ENCODE results near the gene FIBCD1. TPM values are rescaled to one million over a fixed set of nuclear protein-coding genes. Genes with fewer than 3 reads are reported as not detected.

Gene FIBCD1
- total RNA-seq, 2 experiments from 2014 or later: not detected

GRCh38 chr9:130908878-130909355 lies 30.1 kb downstream of the FIBCD1 start:
- no peaks in the 10 kb centered on the region for H3K79me2 ChIP-seq (ENCODE audit: insufficient read depth, low read depth, low read length)
- ChIA-PET POLR2A (no interaction called here), CTCF (ENCODE audit: unreplicated experiment) (no interaction called here)
- H2AFZ ChIP-seq (ENCODE audit: low read length): no peak overlapping the region
- intact Hi-C loops (cut with micrococcal nuclease; ENCODE audit: unreplicated experiment): no loop called here
- no peak for DNase-seq (ENCODE audit: low spot score)
- TF ChIP-seq EZH2phosphoT487 (IDR thresholded peaks at IDR 0.05; ENCODE audit: borderline replicate concordance, low read depth, low read length): no peak
- TF ChIP-seq CTCF (conservative IDR thresholded peaks at IDR 0.05; ENCODE audit: low read length): no peak
- BruUV-seq (replicated peaks): no TSS peak
- H3K4me3 ChIP-seq (ENCODE audit: low read depth, low read length, poor library complexity, severe bottlenecking): no peak overlapping the region
- H3K9me2 ChIP-seq (ENCODE audit: insufficient read depth, low read length): no peaks in the 10 kb centered on the region
- no peak overlapping the region for H3K4me2 ChIP-seq (ENCODE audit: low read length)
- no peaks in the 10 kb centered on the region for H3K36me3 ChIP-seq (ENCODE audit: insufficient read depth, low read length)
- no peak overlapping the region for H3K27ac ChIP-seq (ENCODE audit: low read depth, low read length, poor library complexity, severe bottlenecking)
- no peaks in the 10 kb centered on the region for H4K20me1 ChIP-seq (ENCODE audit: insufficient read depth, low read length)
- no peaks in the 10 kb centered on the region for H3K9me3 ChIP-seq (ENCODE audit: low read length)
- H3K4me1 ChIP-seq (ENCODE audit: insufficient read depth, low read length, poor library complexity, severe bottlenecking): no peaks in the 10 kb centered on the region

DNA sequence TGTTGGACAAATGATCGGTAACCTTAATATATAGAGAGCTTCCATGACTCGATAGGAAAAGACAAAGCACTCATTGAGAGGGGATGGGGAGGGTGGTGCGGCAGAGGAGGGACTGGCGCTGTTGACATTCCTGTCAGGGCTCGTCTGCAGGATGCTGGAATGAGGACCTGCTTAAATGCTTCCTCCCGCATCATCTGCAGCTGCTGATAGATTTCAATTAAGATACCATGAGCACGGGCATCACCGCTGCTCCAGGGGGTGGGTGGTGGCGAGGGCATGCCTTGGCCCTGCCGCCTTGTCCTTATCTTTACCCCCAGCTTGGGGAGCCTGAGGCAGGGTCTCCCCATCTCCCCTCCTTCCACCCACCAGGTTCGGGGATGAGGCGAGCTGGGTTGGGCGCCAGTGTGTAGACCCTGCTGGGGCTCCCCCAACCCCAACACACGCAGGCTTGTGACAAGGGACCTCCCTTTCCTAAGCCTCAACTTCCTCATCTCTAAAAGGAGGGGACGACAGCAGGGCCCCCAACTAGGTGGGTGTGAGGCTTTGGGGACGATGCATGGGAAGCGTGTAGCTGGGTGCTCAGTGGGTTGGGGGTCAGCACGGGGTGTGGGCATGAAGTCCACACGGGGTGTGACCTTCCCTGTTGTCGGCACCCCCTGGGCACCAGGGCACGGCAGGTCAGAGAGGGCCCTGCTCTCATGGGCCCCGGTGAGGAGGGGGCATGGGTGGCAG lies 30.7 kb downstream of the FIBCD1 start:
- no peaks in the 10 kb centered on the region for H3K79me2 ChIP-seq (ENCODE audit: insufficient read depth, low read depth, low read length)
- CTCF ChIA-PET (ENCODE audit: unreplicated experiment): no interaction called here
- no peaks in the 10 kb centered on the region for H3K9me3 ChIP-seq (ENCODE audit: low read length)

More for the DNA sequence above, 30.7 kb downstream of the FIBCD1 start:
- H3K36me3 ChIP-seq (ENCODE audit: insufficient read depth, low read length): no peaks in the 10 kb centered on the region
- POLR2A ChIA-PET: no interaction called here
- no peaks in the 10 kb centered on the region for H3K4me1 ChIP-seq (ENCODE audit: insufficient read depth, low read length, poor library complexity, severe bottlenecking)
- TF ChIP-seq CTCF (conservative IDR thresholded peaks at IDR 0.05; ENCODE audit: low read length): no peak
- TF ChIP-seq EZH2phosphoT487 (IDR thresholded peaks at IDR 0.05; ENCODE audit: borderline replicate concordance, low read depth, low read length): no peak
- no TSS peak for BruUV-seq (replicated peaks)
- no peak overlapping the region for H2AFZ ChIP-seq (ENCODE audit: low read length)
- no peak overlapping the region for H3K4me2 ChIP-seq (ENCODE audit: low read length)
- no peak overlapping the region for H3K27ac ChIP-seq (ENCODE audit: low read depth, low read length, poor library complexity, severe bottlenecking)
- intact Hi-C loops (cut with micrococcal nuclease; ENCODE audit: unreplicated experiment): no loop called here
- H4K20me1 ChIP-seq (ENCODE audit: insufficient read depth, low read length): no peaks in the 10 kb centered on the region
- no peak for DNase-seq (ENCODE audit: low spot score)
- no peak overlapping the region for H3K4me3 ChIP-seq (ENCODE audit: low read depth, low read length, poor library complexity, severe bottlenecking)
- no peaks in the 10 kb centered on the region for H3K9me2 ChIP-seq (ENCODE audit: insufficient read depth, low read length)

All from OCI-LY7 (cell line).